ENCODE measurements around the gene RPTOR. TPM values are rescaled to one million over a fixed set of nuclear protein-coding genes. Genes with fewer than 3 reads are reported as not detected.

The RPTOR gene
- total and polyA plus RNA-seq, 2 donors (not counting 1 experiment from before 2014, with no cell fraction given) = 6.7 to 22.8 TPM

- Histone ChIP-seq H2AFZ (ENCODE audit: low read length) (no peak overlapping the region), H3K4me2 (ENCODE audit: extremely low read depth, insufficient read depth, low read length) (no peak overlapping the region), H3K9ac (ENCODE audit: insufficient read depth, low read length) (no peak overlapping the region), H3K4me1 (ENCODE audit: control insufficient read depth, extremely low read depth, insufficient read depth, low read length) (no peaks in the 10 kb centered on the region), H3K36me3 (ENCODE audit: control insufficient read depth, insufficient read depth, low read length) (peaks cover 2% of the 10 kb centered on the region), H3K27ac (ENCODE audit: insufficient read depth, low read length) (no peak overlapping the region), H3K79me2 (ENCODE audit: control insufficient read depth, insufficient read depth, low read length) (peaks cover 6% of the 10 kb centered on the region), H4K20me1 (ENCODE audit: control insufficient read depth, extremely low read depth, insufficient read depth, low read length) (no peaks in the 10 kb centered on the region), H3K9me3 (ENCODE audit: control insufficient read depth, insufficient read depth, low read depth, low read length) (no peaks in the 10 kb centered on the region), H3K4me3 (replicated peaks in 1 of 4; ENCODE audit: control extremely low read depth in 1 of 4, insufficient read depth in 1 of 4, low read depth in 3 of 4, low read length in 4 of 4) (no peak overlapping the region), H3K27me3 (ENCODE audit: control insufficient read depth, insufficient read depth, low read length) (no peaks in the 10 kb centered on the region)
- no peak for TF ChIP-seq CTCF (conservative IDR thresholded peaks at IDR 0.05 in 1 of 2, IDR thresholded peaks at IDR 0.05 in 1 of 2; ENCODE audit: low read depth in 1 of 2, low read length in 2 of 2)
- no peak for TF ChIP-seq EZH2 (IDR thresholded peaks at IDR 0.05; ENCODE audit: low read length, missing control alignments)
- no peak for DNase-seq (ENCODE audit: low read depth in 2 of 2)
These were observed 144.5 kb downstream of the RPTOR start for GRCh38 chr17:80689129-80689619.

- no peaks in the 10 kb centered on the region for H3K36me3 ChIP-seq (ENCODE audit: control insufficient read depth, insufficient read depth, low read length)
- no peak overlapping the region for H3K4me2 ChIP-seq (ENCODE audit: extremely low read depth, insufficient read depth, low read length)
- H3K27ac ChIP-seq (ENCODE audit: insufficient read depth, low read length) = no peak overlapping the region
- H3K4me3 ChIP-seq (replicated peaks in 1 of 4; ENCODE audit: control extremely low read depth in 1 of 4, insufficient read depth in 1 of 4, low read depth in 3 of 4, low read length in 4 of 4) = no peak overlapping the region
- H3K4me1 ChIP-seq (ENCODE audit: control insufficient read depth, extremely low read depth, insufficient read depth, low read length) = no peaks in the 10 kb centered on the region
- no peaks in the 10 kb centered on the region for H3K27me3 ChIP-seq (ENCODE audit: control insufficient read depth, insufficient read depth, low read length)
- TF ChIP-seq EZH2 (IDR thresholded peaks at IDR 0.05; ENCODE audit: low read length, missing control alignments) (no peak), CTCF (conservative IDR thresholded peaks at IDR 0.05 in 1 of 2, IDR thresholded peaks at IDR 0.05 in 1 of 2; ENCODE audit: low read depth in 1 of 2, low read length in 2 of 2) (no peak)
- no peak overlapping the region for H3K9ac ChIP-seq (ENCODE audit: insufficient read depth, low read length)
- H4K20me1 ChIP-seq (ENCODE audit: control insufficient read depth, extremely low read depth, insufficient read depth, low read length) = no peaks in the 10 kb centered on the region
- no peaks in the 10 kb centered on the region for H3K9me3 ChIP-seq (ENCODE audit: control insufficient read depth, insufficient read depth, low read depth, low read length)
- peaks cover 13% of the 10 kb centered on the region for H3K79me2 ChIP-seq (ENCODE audit: control insufficient read depth, insufficient read depth, low read length)
- no peak for DNase-seq (ENCODE audit: low read depth in 2 of 2)
- no peak overlapping the region for H2AFZ ChIP-seq (ENCODE audit: low read length)
These were observed 147.1 kb downstream of the RPTOR start for GRCh38 chr17:80691784-80692183.

GRCh38 chr17:80692931-80693467 is 148.4 kb downstream of the RPTOR start:
- DNase-seq (ENCODE audit: low read depth in 2 of 2) = no peak
- H4K20me1 ChIP-seq (ENCODE audit: control insufficient read depth, extremely low read depth, insufficient read depth, low read length) = no peaks in the 10 kb centered on the region
- H3K27ac ChIP-seq (ENCODE audit: insufficient read depth, low read length) = no peak overlapping the region
- no peaks in the 10 kb centered on the region for H3K9me3 ChIP-seq (ENCODE audit: control insufficient read depth, insufficient read depth, low read depth, low read length)
- peaks cover 14% of the 10 kb centered on the region for H3K79me2 ChIP-seq (ENCODE audit: control insufficient read depth, insufficient read depth, low read length)
- H3K27me3 ChIP-seq (ENCODE audit: control insufficient read depth, insufficient read depth, low read length) = no peaks in the 10 kb centered on the region
- no peaks in the 10 kb centered on the region for H3K4me1 ChIP-seq (ENCODE audit: control insufficient read depth, extremely low read depth, insufficient read depth, low read length)
- H3K4me2 ChIP-seq (ENCODE audit: extremely low read depth, insufficient read depth, low read length) = no peak overlapping the region
- H3K36me3 ChIP-seq (ENCODE audit: control insufficient read depth, insufficient read depth, low read length) = no peaks in the 10 kb centered on the region
- TF ChIP-seq CTCF (conservative IDR thresholded peaks at IDR 0.05 in 1 of 2, IDR thresholded peaks at IDR 0.05 in 1 of 2; ENCODE audit: low read depth in 1 of 2, low read length in 2 of 2) = no peak
- TF ChIP-seq EZH2 (IDR thresholded peaks at IDR 0.05; ENCODE audit: low read length, missing control alignments) = no peak
- H2AFZ ChIP-seq (ENCODE audit: low read length) = no peak overlapping the region
- H3K4me3 ChIP-seq (replicated peaks in 1 of 4; ENCODE audit: control extremely low read depth in 1 of 4, insufficient read depth in 1 of 4, low read depth in 3 of 4, low read length in 4 of 4) = no peak overlapping the region
- H3K9ac ChIP-seq (ENCODE audit: insufficient read depth, low read length) = no peak overlapping the region
